ENCODE measurements around the gene PLEKHG4B.
A peak's percentile ranks its signal among the peaks of the same experiment; 100 is the strongest.

The PLEKHG4B gene

DNA sequence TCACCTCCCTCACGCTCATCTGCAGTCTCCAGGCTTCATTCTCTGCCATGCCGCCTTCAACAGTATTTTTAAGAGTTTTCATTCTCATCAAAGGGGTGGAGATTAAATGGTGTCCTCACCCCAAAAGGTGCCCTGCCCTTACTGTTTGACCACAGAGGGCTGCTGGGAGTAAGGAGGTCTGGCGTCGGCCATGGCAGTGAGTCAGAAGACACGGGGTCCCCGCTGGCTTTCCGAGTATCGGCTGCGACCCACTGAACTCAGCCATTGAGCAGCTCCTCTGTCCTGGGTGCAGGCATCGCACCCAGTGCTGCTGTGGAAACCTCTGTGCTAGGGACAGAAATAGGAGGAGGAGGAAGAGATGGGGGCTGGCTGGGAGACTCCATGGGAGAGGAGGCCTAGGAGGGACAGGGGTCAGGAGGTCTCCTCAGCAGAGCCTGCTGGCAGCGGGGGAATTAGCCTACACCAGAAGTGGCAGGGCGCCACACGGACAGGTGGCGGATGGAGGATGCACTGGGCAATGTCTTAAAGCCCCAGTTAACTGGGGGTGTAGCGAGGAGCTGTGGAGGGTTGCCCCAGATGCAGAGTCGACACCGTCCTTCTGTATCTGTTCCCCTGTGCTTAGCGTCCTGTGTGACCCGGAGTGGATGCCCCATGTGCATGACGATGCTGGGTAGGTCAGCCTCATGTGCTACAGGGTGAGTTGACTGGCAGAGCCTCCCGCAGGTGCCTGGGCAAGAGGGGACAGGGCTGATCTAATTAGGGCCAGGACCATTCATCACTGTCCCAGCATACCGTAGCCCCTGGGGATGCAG is 15.4 kb upstream of the PLEKHG4B start:
- no peak for DNase-seq

DNA sequence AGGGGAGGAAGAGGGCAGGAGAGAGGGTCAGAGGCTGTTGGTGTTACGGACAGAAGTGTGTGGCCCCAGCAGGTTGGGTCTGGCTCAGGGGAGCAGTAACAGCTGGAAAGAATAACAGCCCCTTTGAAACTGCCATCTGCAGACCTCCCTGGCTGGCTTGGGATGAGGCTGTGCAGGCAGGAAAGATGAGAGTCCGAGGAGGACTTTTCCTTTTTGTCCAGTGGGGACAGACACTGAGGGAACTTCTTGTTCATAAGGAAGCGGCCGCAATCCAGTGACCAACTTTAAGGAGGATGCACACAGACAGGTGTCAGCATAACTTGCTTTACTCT is 14.8 kb upstream of the PLEKHG4B start:
- DNase-seq, result no peak

DNA sequence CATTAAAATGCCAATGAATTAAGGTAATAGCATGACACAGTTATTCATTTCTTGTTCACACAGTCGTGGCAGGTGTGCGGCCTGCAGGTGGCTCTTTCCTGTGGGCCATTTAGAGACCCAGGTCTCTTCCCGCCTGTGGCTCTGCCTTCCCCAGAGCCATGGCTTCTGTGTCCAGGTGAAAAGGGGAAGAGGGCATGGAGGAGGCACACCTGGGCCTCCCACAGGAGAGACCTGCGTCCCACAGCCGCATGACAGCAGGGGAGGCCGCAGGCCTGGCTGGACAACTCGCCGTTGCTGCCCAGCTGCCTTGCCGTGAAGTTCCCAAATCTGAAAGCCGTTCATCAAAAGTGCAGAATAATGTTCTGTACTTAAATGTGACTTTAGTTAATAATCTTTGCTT is 14.4 kb upstream of the PLEKHG4B start:
- DNase-seq, result no peak

DNA sequence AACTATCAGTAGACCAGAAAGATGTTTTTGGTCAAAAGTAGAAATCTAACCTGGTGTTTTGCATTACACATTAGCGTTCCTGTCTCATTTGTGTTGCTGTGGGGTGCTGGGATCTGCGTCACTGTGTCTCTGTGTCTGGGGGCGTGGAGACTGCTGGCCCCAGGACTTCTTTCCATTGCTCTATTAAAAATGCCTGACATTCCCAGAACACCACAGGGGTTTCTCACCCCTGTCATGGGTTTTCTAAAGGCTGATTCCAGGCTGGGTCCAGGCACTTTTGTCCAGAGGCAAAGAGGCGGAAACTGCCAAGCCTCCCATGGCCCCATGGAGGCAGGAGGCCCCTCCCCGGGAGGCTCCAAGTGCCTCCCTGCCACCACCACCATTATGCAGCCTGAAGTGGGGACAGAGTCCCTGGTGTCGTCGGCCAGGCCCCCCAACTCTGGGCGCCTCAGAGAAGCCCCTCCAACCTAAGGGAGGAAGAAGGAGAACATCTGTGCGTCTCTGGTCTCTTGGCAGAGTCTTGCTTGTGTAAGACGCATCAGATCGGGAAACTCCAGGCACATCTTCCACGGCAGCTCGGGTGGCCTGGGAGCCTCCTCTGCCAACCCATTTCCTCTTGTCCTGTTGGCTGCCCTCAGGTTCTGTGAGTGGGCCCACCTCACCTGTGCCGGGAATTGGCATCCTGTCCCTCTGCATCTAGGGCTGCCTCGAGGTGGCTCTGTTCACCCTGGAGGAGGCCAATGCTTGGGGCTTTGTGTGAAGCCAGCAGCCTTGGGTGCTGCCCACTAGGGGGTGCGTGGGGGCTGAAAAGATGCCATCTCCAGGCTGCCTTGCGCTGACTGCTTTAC is 13.8 kb upstream of the PLEKHG4B start:
- DNase-seq, result peak; percentile 35

DNA sequence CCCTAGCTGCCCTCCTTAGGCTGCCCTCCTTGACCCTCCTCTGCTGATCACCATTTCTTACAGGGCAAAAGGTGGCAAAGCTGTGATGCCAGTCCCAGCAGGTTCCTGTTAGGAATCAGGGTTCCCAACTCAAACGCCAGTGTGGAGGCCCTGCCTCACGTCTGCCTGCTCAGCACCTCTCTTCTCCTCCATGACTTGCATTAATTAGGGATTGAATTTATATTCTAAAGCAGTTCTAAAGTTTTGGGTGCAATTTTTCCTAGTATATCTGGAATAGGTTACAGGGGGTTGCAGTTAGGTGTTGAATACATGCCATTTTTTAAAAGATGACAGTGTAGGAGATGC is 13.2 kb upstream of the PLEKHG4B start:
- no peak for DNase-seq

DNA sequence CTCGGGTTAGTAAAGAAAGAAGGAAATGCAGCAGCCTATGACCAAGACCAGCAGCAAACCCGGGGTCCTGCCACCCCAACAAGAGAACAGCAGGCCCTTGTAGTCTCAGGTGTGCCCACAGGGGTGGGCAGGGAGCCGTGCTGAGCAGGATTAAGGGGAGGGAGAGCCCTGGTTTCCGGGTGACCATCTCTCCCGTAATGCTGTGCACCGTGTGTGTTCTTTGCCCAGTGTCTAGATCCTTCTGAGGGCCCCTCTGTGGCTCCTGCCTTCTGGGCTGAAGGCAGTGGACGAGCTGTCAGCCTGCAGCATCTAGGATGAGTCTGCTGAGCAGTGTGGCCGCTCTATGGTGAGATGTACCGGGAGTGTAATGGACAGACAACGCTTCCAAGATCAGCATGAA is 12.7 kb upstream of the PLEKHG4B start:
- no peak for DNase-seq

DNA sequence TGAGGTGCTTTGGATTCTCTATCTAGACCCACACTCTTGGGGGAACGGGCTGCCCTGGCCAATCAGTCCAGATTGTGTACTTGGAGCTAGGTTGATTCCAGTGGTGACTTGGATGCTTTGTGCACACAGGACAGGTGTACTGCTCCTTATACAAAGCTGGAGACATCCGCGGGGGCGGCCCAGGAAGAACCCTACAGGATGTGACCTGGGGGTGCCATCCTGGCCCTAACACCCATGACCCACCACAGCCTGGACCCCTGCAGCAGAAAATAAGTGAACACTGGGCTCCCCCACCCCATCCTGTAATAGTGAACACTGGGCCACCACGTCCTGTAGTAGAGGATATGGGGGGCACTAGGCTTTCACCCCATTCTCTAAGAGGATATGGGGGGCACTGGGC is 12.1 kb upstream of the PLEKHG4B start:
- no peak for DNase-seq

DNA sequence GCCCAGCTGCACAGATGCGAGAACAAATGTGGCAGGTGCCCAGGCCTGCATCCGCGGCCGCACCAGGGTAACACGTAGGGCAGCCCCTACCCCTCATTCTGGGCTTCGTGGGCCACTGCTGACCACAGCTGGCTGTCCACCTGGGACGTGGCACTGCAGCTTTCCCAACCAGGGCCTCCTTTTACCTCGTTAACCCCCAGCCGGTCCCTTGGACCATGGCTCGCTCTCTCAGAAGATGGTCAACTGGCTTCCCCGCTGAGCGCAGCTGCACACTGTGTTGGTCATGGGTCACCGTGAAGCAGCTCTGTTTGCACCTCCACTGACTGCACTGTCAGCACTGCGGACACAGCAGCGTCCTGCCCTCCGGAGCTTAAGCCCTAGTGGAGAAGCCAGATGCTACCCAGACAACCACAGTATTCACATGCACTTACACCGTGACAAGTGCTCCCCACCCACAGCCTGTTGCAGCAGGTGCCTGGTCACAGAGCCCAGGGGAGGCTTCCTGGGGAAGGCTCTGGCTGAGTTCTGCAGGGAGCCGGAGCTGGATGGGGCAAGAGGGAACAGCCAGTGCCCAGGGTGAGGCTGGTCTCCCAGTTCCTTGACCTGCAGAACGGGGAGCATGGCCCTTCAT is 10.5 kb upstream of the PLEKHG4B start:
- DNase-seq, result no peak

DNA sequence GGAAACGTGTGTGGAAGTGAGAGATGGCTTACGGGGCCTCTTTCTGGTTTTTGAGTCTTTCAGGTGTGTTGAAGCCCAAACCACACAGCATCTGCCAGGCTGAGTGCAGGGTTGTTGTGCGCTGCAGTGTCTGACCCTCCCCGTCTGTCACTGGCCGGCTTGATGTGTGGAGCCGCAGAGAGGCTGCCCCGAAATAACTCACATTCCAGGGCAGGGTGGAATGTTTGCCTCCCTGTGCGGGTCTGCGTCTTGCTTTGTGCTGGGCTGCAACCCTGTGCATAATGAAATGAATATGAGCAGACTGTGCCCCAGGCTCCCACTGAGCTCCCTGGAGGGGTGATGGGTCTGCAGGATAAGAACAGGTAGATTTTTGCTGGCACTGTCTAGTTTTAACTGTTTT is 9.9 kb upstream of the PLEKHG4B start:
- DNase-seq, result no peak

DNA sequence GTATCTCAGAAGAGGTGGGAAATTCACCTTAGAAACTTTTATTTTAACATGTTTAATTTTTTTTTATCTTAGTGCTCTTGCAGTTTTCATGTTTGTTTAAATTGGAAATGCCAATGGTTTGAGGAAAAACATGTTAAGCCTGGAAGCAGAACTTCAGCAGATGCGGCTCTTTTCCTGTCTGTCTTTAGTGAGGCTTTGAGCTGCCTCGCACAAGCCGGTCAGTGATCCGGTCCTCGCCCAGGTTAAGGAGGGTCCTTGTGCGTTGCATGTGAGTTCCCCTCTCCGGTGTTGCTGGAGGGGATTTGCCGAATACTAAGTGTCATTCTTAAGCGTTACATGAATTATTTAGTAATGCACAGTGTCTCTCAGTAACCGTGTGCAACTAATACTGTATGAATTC is 9.4 kb upstream of the PLEKHG4B start:
- no peak for DNase-seq

DNA sequence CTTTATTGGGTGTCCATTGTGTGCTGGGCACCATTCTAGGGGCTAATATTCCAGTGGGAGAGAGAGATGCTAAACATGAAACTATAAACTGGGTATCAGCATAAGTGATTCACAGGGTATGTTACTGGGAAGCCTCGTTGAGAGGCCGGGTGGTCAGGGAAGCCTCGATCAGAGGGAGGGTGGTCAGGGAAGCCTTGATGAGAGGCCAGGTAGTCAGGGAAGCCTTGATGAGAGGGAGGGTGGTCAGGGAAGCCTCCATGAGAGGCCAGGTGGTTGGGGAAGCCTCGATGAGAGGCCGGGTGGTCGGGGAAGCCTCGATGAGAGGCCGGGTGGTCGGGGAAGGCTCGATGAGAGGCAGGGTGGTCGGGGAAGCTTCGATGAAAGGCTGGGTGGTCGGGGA is 8.9 kb upstream of the PLEKHG4B start:
- no peak for DNase-seq

DNA sequence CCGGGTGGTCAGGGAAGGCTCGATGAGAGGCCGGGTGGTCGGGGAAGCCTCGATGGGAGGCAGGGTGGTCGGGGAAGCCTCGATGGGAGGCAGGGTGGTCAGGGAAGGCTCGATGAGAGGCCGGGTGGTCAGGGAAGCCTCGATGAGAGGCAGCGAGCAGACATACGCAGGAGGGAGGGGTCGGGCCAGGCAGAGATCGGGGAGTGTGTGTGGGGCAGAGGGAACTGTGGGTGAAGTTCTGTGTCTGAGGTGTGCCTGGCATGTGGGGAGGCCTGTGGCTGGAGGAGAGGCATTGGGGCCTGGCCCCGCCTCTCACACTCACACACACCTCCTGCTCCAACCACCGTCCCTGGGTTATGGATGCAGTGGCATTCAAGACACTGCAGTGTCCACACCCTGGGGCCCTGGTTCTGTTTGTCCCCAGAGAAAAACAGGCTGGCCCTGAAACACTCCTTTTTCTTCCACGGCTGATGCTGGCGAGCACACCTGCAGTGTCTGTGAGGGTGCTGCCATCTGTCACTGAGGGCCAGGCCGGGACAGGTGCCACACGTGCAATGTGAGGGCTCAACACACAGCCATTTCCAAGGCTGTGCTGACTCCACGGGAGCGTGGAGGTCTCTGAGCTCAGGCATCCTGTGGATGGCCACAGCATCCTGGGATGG is 6.5 kb upstream of the PLEKHG4B start:
- no peak for DNase-seq

DNA sequence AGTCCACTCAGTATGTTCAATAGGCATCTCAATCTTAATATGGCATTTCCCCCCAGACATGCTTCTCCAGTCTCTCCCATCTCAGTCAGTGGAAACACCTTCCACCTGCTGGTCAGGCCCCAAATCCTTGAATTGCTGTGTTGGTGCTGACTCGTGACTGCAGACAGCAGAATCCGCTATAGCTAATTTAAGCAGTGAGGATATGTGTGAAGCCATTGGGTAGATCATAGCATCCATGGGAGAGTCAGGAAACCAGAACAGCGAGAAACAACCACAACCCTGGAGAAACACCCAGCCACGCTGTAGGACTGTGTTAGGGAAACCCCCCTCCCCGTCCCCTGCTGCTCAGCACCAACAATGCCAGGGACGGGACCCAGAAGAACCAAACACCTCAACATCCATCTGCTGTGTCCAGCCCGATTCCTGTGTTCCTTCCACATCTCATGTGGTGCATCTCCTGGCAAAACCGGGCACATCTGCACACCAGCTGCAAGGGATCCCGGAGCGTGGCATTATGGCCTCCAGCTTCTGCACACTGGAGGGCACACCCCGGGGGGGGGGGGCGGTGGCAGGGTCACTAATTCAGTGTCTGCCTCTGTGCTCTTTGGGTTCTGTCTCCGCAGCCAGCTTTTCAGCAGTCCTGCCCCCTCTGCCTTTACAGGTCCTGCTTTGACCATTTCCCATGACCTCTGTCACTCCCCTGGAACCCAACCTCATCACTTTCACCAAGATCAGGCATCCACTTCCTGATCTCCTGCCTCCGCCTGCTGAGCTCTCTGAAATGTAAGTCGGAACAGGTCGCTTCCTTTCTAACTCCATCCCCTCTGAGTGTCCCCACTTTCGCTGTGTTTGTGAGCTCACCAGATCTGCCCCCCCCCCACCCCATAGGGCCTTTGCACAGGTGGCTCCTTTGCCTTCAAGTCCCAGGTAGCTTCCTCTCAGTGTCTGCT is 2.4 kb upstream of the PLEKHG4B start:
- no peak for DNase-seq

DNA sequence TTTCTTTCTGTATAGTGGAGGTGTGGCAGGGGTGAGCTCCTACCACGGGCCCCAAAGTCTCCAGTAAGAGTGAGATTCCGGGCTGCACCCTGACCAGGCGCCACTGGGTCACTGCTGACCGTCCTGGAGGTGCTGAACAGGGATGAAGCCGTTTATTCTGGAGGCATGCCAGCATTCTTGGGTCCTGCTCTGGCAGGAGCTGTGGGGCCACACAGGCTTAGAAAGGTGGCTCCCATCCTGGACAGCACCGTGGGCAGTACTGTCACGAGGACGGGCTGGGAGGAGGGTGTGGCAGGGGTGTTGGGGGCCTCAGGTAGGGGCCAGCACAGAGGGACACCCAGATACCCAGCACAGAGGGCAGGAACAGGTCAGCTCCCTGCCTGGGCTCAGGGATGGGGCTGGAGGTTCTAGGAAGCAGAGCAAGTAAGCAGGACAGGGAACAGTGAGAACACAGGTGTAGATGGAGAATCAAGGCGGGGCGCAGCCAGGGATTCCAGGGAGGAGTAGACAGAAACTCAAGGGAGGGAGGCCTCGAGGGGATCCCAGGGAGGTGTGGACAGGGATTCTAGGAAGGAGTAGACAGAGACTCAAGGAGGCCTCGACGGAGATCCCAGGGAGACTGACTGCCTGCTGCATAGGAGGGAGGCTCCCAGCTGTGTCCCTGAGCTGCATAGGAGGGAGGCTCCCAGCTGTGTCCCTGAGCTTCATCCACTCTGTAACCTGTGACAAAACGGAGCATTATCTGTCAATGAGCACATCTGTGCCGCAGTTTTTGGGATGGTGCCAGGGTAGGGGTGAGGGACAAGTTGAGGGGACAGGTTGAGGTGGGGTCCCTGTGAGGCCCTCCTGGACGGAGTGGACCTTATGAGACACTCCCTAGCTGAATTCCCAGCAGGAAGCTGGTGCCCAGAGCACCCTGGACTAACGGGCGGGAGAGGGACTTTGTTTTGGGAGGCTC is 1.1 kb upstream of the PLEKHG4B start:
- DNase-seq, result no peak

DNA sequence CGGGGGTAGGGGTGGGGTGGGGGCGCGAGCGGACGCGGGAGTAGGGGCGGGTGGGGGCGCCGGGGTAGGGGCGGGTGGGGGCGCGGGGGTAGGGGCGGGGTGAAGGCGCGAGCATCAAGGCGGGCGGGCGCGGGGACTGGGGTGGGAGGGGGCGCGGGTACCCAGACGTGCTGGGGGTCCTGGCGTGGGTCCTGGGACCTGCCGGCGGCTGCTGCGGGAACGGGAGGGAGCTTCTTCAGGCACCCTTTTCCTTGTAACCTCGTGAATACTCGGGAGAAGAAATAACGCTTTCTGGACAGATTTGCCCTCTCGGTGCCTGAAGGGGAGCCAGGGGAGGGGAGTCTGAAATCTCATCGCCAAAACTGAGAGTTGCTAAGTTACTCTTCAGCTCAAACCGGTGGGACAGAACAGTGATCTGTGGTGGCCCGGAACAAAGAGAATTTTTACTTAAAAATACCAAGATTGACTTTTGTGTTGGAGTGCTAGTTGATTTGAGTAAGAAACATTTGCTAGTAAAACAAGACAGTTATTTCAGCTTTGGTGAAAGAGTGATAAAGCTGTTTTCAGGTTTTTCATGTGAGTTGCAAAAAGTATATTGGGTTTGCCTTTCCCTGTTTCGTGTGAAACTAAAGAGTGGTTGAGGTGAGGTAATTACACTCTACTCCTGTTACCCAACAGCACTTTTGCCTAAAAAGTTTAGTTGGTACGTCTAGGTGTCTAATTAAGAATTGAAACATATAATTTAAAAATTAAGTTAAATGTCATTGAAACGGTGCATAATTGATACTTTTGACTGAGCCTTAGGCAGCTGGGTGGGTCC is 643 bp downstream of the PLEKHG4B start:
- DNase-seq, result no peak

DNA sequence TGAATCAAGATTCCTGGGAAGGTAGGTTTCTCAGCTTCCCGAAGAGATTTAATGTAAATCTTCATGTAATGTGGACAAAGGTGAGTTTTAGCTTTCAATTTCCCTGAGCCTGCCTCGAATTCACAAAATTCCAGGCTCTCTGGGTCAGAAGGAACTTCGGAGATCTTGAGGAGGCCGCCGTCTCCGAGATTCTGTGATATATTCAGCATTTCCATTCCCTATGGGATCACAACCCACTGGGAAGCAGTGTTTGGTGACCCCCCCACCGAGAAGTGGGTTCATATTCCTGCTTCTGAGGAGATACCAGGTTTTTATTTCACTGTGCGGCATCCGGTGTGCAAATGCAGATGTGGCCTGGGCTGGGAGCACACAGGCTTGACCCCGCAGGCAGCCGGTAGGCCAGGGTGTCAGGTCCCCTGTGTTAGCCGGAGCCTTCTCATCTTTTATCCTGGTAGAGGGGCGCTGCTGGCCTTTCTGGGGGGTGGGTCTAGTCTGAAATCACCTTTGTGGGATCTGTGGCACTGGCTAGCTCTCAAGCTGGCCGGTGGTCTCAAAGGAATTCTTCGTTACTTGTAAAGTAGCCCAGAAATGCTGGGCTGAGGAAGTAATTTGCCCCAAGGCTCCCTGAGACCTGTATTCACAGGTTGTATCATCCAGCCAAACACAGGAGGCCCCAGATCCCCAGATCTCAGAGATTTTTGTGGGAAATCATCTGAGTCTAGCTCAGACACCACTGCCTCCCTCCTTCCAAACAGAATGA is 1.4 kb downstream of the PLEKHG4B start:
- DNase-seq, result no peak

DNA sequence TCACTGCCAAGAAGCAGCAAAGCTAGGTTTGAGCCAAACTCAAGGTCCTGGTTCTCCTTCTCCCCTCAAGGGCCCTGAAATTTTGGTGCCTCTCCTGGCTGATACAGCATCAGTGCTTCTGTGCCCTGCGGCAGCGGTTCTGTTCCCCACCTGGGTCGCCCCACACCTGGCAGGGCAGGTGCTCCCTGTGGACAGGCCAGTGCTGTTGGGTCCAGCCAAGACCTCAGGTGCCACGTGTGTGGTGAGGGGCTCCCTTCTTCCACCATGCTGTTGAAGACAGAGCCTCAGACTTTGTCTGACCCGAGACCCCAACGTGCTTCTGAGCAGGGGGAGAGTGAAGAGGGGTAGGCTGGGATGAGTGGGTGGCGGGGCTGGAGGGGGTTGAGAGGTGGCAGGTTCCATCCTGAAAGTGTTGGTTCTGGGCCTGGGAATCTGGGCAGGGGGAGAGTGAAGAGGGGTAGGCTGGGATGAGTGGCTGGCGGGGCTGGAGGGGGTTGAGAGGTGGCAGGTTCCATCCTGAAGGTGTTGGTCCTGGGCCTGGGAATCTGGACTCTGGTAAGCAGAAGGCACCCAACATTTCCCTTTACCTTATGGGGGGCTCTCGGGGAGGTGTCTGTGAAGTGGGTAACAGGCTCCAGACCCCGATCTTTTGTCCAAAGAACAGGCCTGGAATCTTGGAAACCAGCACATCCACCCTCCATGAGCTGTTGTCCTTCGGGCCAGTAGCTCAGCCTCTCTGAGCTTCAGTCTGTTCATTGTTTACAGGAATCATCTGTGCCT is 2.3 kb downstream of the PLEKHG4B start:
- DNase-seq, result no peak

DNA sequence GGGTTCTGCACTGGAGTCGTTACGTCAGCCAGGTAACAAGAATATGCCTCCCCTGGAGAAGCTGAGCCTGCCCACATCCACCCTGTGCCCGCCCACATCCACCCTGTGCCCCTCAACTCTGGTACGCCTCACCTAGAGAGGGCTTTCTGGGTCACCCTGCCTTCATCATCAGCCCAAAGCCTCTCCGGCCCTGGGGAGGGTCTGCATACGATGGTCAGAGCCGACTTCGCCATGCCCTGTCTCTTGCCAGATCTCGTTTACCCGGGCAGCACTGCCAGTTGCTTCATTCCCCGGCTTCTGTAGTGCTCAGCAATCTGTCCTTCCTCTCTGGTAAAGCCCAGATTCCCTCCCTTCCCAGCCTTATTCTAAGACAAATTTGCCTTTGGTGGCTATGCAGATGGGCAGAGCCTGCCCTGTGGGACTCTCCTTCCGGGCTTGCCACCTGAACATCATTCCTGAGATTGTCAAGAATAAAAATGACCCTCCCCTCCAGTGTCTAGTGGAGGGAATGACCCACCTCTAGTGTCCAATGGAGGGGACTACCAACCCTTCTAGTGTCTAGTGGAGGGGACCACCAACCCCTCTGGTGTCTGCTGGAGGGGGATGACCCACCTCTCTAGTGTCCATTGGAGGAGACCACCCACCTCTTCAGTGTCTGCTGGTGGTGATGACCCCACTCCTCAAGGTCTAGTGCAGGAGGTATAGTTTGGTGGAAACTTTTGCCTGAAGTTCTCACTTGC is 3.4 kb downstream of the PLEKHG4B start:
- DNase-seq, result no peak

All from DMS153 (cell line).